Muscle of leg (tissue), 11 donors: ENCODE data around the gene TANGO6. TPM values are rescaled to one million over a fixed set of nuclear protein-coding genes. Genes with fewer than 3 reads are reported as not detected.

Source experiments
- DNase-seq: peaks from one replicate; pipeline ENCODE4 v3.0.0; 2013
- H3K27ac ChIP-seq: one replicate; pipeline ENCODE4 v1.5.1; 2013; ENCODE audit warnings: mild to moderate bottlenecking, low read length, control low read depth
- H3K27me3 ChIP-seq: one replicate; pipeline ENCODE4 v1.6.1; 2013; ENCODE audit warnings: low read length; ENCODE audit not compliant: control insufficient read depth, insufficient read depth
- H3K36me3 ChIP-seq: one replicate; pipeline ENCODE4 v1.6.1; 2013; ENCODE audit warnings: low read length; ENCODE audit not compliant: control insufficient read depth, insufficient read depth
- H3K4me1 ChIP-seq: one replicate; pipeline ENCODE4 v1.6.1; 2013; ENCODE audit warnings: low read length; ENCODE audit not compliant: control insufficient read depth, insufficient read depth
- H3K4me3 ChIP-seq: one replicate; pipeline ENCODE4 v1.5.1; 2013; ENCODE audit warnings: low read length, control low read depth
- H3K9me3 ChIP-seq: replicated peaks from 2 replicates; pipeline ENCODE4 v1.6.1; 2013; ENCODE audit warnings: low read depth, low read length; ENCODE audit not compliant: control insufficient read depth
- WGBS: methylation state at CpG from one replicate; pipeline ENCODE4 v1.1.5; 2013; ENCODE audit warnings: missing lambda C conversion rate; ENCODE audit not compliant: insufficient coverage; 5-methylcytosine and 5-hydroxymethylcytosine counted together
- polyA plus RNA-seq, 8 donors: library from polyadenylated mRNA; unstranded; fragments of 120-200 nt; gene quantifications; one replicate each; pipeline versions ENCODE4 v1.2.1 to v1.2.3, GENCODE V29; 2013; ENCODE audit warnings: inconsistent platforms in 1 of 8, low replicate concordance in 1 of 8; ENCODE audit not compliant: insufficient read length in 8 of 8, insufficient read depth in 1 of 8
- total RNA-seq: library from RNA; stranded (reverse); fragments of 120-200 nt; gene quantifications from one replicate; pipeline ENCODE4 v1.2.4, GENCODE V29; 2013

TANGO6 gene
- total and polyA plus RNA-seq, 9 donors = 4.3 to 9.7 (median 5.4) TPM

- no peaks in the 10 kb centered on the region for H3K36me3 ChIP-seq
- H3K9me3 ChIP-seq = no peaks in the 10 kb centered on the region
- DNase-seq = no peak
- WGBS = no CpG with 5 or more reads among the region's 2 CpGs
- H3K27ac ChIP-seq = no peak overlapping the region
- H3K4me3 ChIP-seq = no peak overlapping the region
- no peaks in the 10 kb centered on the region for H3K4me1 ChIP-seq
- no peaks in the 10 kb centered on the region for H3K27me3 ChIP-seq
Measured at GRCh38 chr16:68902969-68903345, 59.6 kb downstream of the TANGO6 start.

GRCh38 chr16:68907297-68907696 is 64.0 kb downstream of the TANGO6 start:
- DNase-seq = no peak
- 80% methylated on average over 1 of the region's 3 CpGs for WGBS
- Histone ChIP-seq H3K9me3 (no peaks in the 10 kb centered on the region), H3K27ac (no peak overlapping the region), H3K4me1 (no peaks in the 10 kb centered on the region), H3K4me3 (no peak overlapping the region), H3K36me3 (peaks cover 8% of the 10 kb centered on the region), H3K27me3 (no peaks in the 10 kb centered on the region)

GRCh38 chr16:68907781-68908181 is 64.5 kb downstream of the TANGO6 start:
- Histone ChIP-seq H3K27ac (no peak overlapping the region), H3K36me3 (peaks cover 8% of the 10 kb centered on the region), H3K4me3 (no peak overlapping the region), H3K4me1 (no peaks in the 10 kb centered on the region), H3K27me3 (no peaks in the 10 kb centered on the region), H3K9me3 (no peaks in the 10 kb centered on the region)
- whole genome bisulfite sequencing = no CpG with 5 or more reads among the region's 3 CpGs
- DNase-seq = no peak

GRCh38 chr16:68909099-68909733 is 65.9 kb downstream of the TANGO6 start:
- Histone ChIP-seq H3K4me3 (no peak overlapping the region), H3K9me3 (no peaks in the 10 kb centered on the region), H3K27me3 (no peaks in the 10 kb centered on the region), H3K27ac (no peak overlapping the region), H3K36me3 (peaks cover 8% of the 10 kb centered on the region), H3K4me1 (no peaks in the 10 kb centered on the region)
- 97% methylated on average over 5 of the region's 8 CpGs for WGBS
- DNase-seq = no peak

- Histone ChIP-seq H3K9me3 (no peaks in the 10 kb centered on the region), H3K4me3 (no peak overlapping the region), H3K27me3 (no peaks in the 10 kb centered on the region), H3K27ac (no peak overlapping the region), H3K4me1 (no peaks in the 10 kb centered on the region), H3K36me3 (peaks cover 8% of the 10 kb centered on the region)
- 60% methylated on average over 1 of the region's 5 CpGs for WGBS
- no peak for DNase-seq
Measured at GRCh38 chr16:68910051-68910450, 66.7 kb downstream of the TANGO6 start.

GRCh38 chr16:68915589-68915988 is 72.3 kb downstream of the TANGO6 start:
- Histone ChIP-seq H3K27ac (no peak overlapping the region), H3K4me1 (no peaks in the 10 kb centered on the region), H3K27me3 (no peaks in the 10 kb centered on the region), H3K9me3 (no peaks in the 10 kb centered on the region), H3K4me3 (no peak overlapping the region), H3K36me3 (peaks cover 5% of the 10 kb centered on the region)
- no CpG with 5 or more reads among the region's 2 CpGs for WGBS
- DNase-seq = no peak

GRCh38 chr16:68917541-68917940 is 74.2 kb downstream of the TANGO6 start:
- Histone ChIP-seq H3K4me1 (no peaks in the 10 kb centered on the region), H3K27ac (no peak overlapping the region), H3K4me3 (no peak overlapping the region), H3K36me3 (peaks cover 5% of the 10 kb centered on the region), H3K27me3 (no peaks in the 10 kb centered on the region), H3K9me3 (no peaks in the 10 kb centered on the region)
- no peak for DNase-seq
- WGBS = no CpG with 5 or more reads among the region's 2 CpGs

- H3K36me3 ChIP-seq = peaks cover 5% of the 10 kb centered on the region
- H3K4me3 ChIP-seq = no peak overlapping the region
- no peaks in the 10 kb centered on the region for H3K27me3 ChIP-seq
- no peak for DNase-seq
- 100% methylated on average over 2 of the region's 3 CpGs for WGBS
- no peaks in the 10 kb centered on the region for H3K9me3 ChIP-seq
- H3K27ac ChIP-seq = no peak overlapping the region
- H3K4me1 ChIP-seq = no peaks in the 10 kb centered on the region
Measured at GRCh38 chr16:68920349-68920748, 77.0 kb downstream of the TANGO6 start.

GRCh38 chr16:68921637-68922036 is 78.3 kb downstream of the TANGO6 start:
- WGBS = no CpG with 5 or more reads among the region's 2 CpGs

GRCh38 chr16:68923116-68923515 is 79.8 kb downstream of the TANGO6 start:
- no peaks in the 10 kb centered on the region for H3K9me3 ChIP-seq
- no peak overlapping the region for H3K4me3 ChIP-seq
- DNase-seq = no peak
- H3K27ac ChIP-seq = no peak overlapping the region
- no peaks in the 10 kb centered on the region for H3K27me3 ChIP-seq
- WGBS = 94% methylated on average over 5 of the region's 12 CpGs
- H3K4me1 ChIP-seq = no peaks in the 10 kb centered on the region
- peaks cover 11% of the 10 kb centered on the region for H3K36me3 ChIP-seq

More at GRCh38 chr16:68921637-68922036, 78.3 kb downstream of the TANGO6 start:
- Histone ChIP-seq H3K4me3 (no peak overlapping the region), H3K36me3 (peaks cover 5% of the 10 kb centered on the region), H3K27ac (no peak overlapping the region), H3K9me3 (no peaks in the 10 kb centered on the region), H3K4me1 (no peaks in the 10 kb centered on the region), H3K27me3 (no peaks in the 10 kb centered on the region)
- no peak for DNase-seq

GRCh38 chr16:68927018-68927417 is 83.7 kb downstream of the TANGO6 start:
- DNase-seq = no peak
- Histone ChIP-seq H3K9me3 (no peaks in the 10 kb centered on the region), H3K27me3 (no peaks in the 10 kb centered on the region), H3K4me3 (no peak overlapping the region), H3K36me3 (peaks cover 6% of the 10 kb centered on the region), H3K27ac (no peak overlapping the region), H3K4me1 (no peaks in the 10 kb centered on the region)
- no CpG with 5 or more reads among the region's 3 CpGs for WGBS
